Fibroblast of villous mesenchyme (primary cell): Measurements from ENCODE around the gene LPAR3. TPM values are rescaled to one million over a fixed set of nuclear protein-coding genes. Genes with fewer than 3 reads are reported as not detected.

ENCODE experiments used
- DNase-seq: peaks from one replicate; pipeline ENCODE4 v3.0.0-alpha.2; 2010; ENCODE audit warnings: low read depth
- H3K4me3 ChIP-seq: 2 replicates; pipeline ENCODE4 v1.5.1; 2011; ENCODE audit warnings: low read depth, mild to moderate bottlenecking, low read length
- CTCF ChIP-seq: IDR thresholded peaks from 2 replicates; pipeline ENCODE4 v1.5.1; 2012; ENCODE audit warnings: low read depth, mild to moderate bottlenecking, low read length; ENCODE audit not compliant: insufficient read depth
- total RNA-seq: library from RNA; depleted of rRNA; stranded (reverse); fragments of >200 nt; gene quantifications from 2 replicates; pipeline ENCODE4 v1.2.3, GENCODE V29; 2012

LPAR3 gene
- total RNA-seq, 1 donor = 2.6 TPM

- no peak overlapping the region for H3K4me3 ChIP-seq
- TF ChIP-seq CTCF = no peak
- DNase-seq = no peak
Observed at GRCh38 chr1:84899969-84900368, 7.0 kb upstream of the LPAR3 start.

GRCh38 chr1:84896279-84896678, 3.3 kb upstream of the LPAR3 start:
- no peak for TF ChIP-seq CTCF
- H3K4me3 ChIP-seq = no peak overlapping the region

GRCh38 chr1:84890566-84890965, 2.4 kb downstream of the LPAR3 start:
- H3K4me3 ChIP-seq = no peak overlapping the region
- TF ChIP-seq CTCF = no peak
- no peak for DNase-seq

More at GRCh38 chr1:84896279-84896678, 3.3 kb upstream of the LPAR3 start:
- DNase-seq = no peak

GRCh38 chr1:84889437-84889836, 3.6 kb downstream of the LPAR3 start:
- DNase-seq = no peak
- H3K4me3 ChIP-seq = no peak overlapping the region
- no peak for TF ChIP-seq CTCF

GRCh38 chr1:84888753-84889152, 4.3 kb downstream of the LPAR3 start:
- no peak for TF ChIP-seq CTCF
- DNase-seq = no peak
- no peak overlapping the region for H3K4me3 ChIP-seq

- no peak overlapping the region for H3K4me3 ChIP-seq
- TF ChIP-seq CTCF = no peak
- DNase-seq = peak; percentile 46
Observed at GRCh38 chr1:84887261-84887934, 5.6 kb downstream of the LPAR3 start.

GRCh38 chr1:84885469-84885868, 7.5 kb downstream of the LPAR3 start:
- H3K4me3 ChIP-seq = no peak overlapping the region
- no peak for TF ChIP-seq CTCF

More at GRCh38 chr1:84885469-84885868, 7.5 kb downstream of the LPAR3 start:
- DNase-seq = no peak
